Middle frontal gyrus (tissue), 1 donor: ENCODE data around the gene FOXF1.

Source experiments
- DNase-seq: peaks from one replicate; pipeline ENCODE4 v3.0.0-alpha.2; 2015; ENCODE audit warnings: low spot score; ENCODE audit errors: extremely low spot score

The FOXF1 gene

DNA sequence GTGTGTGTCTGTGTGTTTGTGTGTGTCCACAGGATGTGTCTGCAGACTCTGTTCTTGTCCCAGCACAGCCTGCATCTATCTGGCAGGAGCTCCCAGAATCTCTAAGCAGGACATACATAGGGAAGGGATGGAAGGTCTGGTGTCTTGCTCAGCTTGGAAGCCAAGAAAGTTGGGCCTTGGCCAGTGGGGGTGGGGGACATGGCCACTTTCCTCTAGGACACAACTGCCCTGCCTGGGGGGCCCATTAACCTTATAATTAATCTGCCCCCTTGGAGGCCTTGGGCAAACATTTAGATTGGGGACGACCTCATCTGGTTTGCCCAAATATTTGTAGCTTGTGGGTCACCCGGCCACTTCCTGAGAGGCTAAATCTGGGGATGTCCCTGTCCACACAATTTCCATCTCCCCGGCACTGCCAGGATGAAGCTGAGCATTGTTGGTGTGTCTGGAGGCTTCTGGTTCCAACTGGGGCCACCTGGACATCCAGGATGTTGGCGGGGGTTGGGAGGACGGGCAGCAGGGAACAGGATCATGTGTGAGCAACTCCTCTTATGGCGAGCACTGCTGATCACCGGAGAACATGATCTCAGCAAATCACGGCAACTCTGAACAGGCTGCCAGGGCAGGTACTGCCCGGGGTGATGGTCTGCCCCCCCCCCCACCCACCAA is 17.2 kb upstream of the FOXF1 start:
- no peak for DNase-seq

DNA sequence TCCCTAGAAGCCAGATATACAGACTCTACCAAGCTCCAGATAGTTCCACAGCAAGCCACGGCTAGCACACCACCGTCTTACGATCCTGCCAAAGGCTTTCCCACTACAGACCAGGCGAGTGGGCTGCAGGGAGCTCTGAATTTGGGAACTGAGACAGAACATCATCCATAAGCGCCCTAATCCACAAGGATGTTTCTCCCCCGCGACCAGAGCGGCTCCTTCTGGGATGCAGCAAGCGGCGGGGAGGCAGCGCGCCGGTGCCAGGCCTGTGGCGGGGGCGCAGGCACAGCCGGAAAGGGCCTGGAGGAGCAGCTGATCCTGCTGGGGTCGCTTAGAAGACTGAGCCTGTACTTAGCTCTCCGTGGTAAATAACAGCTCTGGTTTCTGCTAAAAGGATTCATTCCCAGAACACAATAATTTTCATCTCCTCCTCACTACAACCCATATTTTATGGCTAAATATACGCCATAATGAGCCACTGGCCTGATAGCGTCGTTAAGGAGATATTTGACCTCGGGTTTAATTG is 16.2 kb upstream of the FOXF1 start:
- DNase-seq = no peak

DNA sequence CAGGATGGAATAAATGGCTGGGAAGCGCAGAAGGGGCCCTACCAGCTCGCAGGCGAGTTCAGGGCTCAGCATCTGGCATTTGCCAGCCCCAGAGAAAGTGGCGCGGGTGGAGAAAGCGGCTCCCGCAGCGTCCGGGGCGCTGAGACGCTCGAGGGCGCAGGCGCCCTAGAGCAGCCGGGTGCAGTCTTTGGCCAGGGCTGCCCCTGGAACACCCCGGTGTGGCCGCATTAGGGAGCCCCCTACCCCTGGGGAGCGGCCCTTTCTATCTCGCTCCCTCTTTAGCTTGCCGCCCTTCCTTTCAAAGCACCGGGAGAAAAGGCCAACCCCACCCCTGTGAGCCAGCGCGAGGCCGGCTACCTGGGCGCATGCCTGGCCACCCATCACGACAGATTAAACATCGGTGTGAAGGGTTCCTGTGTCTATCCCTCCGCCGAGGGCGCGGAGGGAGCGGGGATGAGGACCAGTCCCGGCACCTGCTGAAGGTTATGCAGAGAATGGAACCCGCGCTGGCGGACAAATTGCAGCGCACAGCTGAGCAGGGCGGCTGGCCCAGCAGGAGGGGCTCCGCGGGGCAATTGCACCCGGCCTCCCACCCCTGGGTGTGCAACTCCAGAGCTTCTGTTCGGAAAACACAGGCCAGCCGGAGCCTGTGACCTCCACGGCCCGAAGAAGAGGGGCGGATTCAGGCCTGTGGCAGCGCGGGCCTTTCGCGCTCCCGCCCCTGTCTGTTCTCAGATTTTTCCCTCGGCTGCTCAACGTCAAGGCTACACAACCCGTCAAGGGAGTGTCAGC is 15.6 kb upstream of the FOXF1 start:
- DNase-seq = no peak

DNA sequence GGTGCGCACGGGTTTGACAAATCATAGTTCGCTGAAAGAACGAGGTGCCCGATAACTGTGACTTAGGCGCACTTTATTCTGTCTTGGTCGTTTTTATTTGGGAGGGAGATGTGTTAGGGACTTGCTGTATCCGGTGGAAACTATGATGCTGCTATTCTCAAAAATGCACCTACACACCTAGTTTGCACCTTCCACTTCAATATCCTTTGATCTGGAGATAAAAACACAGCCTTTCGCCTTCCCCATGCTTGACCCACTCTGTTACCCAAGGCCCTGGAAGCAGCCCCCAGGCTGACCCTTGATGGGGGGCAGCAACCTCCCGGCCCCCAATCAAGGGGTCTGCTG is 15.0 kb upstream of the FOXF1 start:
- no peak for DNase-seq

DNA sequence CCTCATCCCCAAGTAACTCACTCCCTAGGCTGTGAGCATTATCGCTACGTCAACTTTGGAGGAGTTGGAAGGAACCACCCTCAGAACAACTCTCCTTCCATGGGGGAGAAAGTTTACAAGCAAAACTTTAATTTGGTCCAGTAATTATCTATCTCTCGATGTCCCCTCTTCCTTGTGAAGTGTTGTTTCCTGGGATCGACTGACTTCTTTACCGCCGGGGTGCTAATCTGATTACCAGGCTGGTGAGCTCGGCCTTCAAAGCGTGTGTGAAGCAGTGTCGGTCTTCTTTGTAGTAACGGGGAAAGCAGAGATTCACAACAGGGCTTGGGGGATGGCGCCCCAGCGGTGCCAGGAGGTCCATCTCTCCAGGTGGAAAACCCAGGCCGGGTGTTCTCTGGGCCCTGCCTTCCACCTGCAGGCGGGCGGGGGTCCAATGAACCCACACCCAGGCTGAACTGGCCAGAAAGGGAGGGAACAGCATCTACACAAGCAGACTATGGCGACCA is 14.5 kb upstream of the FOXF1 start:
- no peak for DNase-seq

DNA sequence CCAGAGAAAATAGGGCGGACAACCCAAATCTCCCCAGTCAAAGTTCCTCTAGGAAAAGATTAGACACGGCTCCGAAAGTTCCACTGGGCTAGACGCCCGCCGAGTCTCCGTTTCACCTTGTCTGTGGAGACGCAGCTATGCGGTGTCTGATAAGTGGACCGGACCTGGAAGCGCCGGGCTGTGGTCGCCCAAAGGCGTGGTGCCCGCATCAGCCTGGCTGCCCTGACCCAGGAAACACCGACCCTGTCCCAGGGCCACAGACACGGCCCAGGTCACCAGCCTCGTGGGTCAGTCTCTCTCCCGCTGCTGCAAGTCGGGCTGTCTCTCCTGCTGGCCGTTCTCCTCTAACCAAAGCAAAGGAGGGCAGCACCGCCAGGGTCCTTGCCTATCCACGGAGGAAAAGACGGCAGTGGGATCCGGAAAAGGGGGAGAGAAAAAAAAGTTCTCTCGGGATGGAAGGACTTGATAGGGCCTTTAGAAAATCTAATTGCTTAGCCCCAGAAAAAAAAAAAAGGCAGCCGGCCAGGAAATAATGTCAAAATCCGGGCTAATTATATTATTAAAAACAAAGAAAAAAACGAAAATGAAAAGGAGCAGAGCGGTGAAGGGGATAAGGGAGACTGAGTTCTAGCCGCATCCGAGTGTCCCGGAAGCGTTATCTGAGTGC is 13.9 kb upstream of the FOXF1 start:
- DNase-seq = no peak

DNA sequence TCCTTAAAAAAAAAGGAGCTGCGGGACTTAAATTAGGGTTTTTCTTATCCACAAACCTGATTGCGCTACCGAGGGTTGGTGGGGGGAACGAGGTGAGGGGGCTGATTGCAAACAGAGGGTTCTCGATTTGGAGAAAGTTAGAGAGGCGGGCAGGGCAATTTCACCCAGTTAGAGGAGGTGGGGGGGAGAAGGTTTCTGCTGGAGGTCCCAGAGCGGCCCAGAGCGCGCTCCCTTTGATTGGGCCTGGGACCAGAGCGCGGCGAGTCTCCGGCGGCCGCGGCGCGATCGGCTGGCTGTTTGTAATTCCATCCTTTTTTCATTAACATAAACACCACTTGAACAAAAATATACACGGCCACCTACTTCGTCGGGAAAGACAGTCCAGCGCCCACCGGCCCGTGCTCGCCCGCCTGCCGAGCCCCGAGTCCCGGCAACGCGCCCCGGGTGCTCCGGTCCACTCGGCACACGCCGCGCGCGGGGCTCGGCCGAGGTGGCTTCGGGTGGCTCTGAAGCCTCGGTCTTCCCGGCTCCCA is 13.3 kb upstream of the FOXF1 start:
- DNase-seq = no peak

DNA sequence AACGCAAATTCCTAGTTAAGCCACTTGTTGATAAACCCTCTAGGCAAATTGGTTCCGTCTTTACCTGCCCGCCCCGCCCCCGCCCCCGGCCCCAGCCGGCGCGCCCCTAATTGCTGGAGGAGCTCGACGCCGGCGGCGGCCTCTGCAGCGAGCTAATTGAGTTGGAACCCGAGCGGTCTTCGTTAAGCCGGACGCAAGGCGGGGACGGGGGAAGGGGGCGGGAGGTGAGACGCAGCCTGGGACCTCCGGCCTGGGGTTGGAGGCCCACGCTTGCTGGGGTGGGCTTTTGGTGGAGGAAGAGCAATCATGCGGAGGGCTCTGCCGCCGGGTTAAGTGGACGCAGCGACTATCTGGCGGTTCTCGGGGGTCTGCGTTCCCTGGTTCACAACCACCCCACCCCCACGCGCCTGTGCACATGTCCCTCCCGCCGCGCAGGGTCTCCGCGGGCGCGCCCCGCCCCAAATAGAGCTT is 12.7 kb upstream of the FOXF1 start:
- DNase-seq = no peak

DNA sequence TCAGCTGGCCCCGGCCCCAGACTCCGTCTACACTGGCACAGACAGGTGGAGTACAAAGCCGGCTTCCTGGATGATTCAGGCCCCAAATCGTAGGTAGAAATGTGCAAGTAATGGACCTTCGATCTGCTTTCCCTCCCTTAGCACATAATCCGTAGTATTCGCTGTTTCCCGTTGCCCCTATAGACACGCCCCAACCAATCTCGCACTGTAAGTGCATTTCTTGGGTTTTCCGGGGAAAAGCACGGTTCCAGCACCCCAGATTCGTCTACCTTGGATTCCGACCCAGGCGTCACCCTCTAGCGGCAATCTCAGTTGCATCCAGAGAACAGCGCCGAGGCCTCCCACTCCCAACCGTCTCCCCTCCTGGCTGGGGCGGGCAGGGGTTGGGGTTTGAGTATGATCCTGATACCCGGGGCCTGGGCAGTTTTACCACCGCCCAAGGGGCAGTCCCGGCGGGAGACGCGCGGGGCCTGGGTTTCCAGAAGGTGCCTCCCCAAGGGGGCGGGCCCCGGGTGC is 12.1 kb upstream of the FOXF1 start:
- no peak for DNase-seq

DNA sequence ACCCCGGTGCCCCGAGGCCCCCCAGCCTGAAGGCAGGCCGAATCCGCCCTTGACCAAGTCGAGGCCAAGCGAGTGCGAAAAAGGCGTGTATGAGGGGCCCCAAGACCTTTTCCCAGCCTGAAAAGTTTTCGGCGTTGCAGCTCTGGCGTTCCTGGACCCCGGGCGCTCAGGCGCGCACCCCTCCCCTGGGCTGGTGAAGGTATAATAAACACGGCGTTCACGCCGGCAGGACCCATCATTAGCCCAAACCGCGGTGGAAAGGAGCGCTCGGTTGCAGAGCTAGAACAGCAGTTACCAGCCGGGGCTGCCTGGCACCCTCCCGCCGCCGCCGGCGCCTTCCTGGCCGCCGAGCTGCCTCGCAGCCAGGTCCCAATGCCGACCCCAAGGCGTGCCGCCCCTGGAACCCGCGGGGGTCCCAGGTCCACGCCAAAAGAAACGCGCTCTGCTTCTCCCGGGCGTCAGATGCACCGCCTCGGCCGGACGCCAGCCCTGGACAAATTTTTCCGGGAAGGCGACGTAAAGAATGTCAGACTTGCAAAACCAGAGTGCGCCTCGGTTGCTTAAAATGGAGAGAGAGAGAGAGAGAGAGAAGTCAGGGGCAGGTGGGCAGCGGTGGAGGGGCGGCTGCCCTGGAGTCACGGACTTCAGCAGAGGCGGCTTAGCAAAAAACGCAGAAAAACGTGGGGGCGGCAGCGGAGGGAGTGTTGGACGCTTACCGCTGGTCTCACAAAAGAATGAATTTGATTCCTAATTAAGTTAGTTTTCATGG is 11.5 kb upstream of the FOXF1 start:
- no peak for DNase-seq

DNA sequence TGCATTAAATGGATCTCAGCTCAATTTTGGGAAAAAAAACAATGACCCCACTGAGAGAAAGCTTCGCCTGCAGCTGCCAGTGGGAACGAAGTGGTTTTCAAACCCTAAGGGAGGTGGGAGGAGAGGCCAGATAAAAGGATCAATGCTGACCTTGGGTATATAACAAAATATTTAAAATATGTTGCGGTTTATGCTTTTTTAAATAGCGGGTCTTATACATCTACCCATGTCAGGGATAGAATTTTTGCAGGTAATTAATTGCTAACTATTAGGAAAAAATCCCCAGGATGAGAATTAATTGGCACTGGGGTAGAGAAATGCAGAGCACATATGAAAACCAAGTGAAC is 10.9 kb upstream of the FOXF1 start:
- DNase-seq = no peak

DNA sequence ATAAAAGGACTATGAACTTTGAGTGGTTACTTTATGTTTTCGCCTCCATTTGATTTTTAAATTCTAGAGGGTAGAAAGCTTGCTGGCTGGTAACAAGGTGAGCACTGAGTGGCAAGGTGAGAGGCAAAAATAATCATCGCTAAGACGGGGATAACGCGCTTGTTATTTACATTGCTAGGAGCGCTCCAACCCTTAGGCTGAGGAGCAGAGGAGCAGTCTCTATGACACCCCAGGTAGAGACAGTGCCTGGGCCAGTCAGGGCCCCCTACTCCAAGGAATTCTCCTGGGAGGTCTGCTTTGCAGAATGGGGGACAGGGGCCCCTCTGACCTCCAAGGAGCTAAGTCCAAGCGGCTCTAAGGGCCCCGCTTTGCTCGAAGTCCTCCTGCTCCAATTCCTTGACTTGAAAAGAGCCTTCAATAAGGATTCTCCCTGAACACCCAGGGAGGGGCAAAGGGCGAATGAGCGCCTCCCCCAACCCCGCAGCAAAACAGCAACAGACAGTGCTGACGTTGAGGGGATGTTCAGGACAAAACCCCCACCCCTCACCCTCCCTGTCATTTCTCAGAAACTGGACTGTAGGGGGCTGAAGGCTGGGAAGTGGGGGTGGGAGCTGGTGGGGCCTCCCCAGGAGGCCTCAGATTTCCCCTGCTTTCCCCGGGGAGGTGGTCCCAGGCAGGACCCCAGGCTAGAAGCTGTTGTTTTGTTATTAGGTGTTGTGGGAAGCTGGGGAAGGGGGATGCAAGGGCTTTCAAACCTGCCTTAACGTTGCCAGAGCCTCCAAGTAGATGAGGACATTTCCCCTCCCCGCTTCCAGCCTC is 10.2 kb upstream of the FOXF1 start:
- DNase-seq = no peak

DNA sequence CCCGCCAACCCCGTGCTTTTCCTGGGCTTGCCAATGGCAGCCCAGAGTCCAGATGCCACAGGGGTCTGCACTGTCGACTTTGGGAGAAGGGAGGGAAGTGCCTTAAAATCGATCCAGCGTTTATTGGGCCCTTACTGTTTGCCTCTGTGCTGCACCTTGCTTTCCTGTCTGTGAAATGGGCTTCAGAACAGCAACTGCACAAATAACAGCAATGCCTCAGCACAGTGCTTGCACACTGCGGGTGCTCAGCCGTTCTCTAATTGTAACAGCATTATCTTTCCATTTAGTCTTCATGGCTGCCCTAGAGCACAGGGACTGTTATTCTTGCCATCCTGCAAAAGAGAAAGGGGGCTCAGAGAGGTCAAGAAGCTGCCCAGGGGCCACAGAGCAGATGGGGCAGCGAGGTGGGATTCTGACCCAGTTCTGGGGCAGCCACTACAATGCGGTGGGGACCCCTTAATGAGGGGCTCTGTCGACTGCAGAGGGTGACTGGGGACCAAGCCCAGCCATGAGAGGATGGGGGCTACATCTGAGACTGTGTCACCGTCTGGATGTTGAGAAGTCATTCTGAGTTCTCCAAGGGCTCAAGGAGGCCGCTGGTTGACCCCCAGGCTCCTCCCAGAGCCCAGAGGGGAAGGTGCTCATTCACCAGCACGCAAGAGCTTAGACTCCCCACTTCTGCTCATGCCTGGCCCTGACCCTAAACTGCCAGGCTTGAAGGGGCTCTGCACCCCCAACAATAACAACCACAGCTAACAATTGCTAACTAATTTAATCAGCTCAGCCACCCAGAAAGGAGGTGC is 9.4 kb upstream of the FOXF1 start:
- no peak for DNase-seq

DNA sequence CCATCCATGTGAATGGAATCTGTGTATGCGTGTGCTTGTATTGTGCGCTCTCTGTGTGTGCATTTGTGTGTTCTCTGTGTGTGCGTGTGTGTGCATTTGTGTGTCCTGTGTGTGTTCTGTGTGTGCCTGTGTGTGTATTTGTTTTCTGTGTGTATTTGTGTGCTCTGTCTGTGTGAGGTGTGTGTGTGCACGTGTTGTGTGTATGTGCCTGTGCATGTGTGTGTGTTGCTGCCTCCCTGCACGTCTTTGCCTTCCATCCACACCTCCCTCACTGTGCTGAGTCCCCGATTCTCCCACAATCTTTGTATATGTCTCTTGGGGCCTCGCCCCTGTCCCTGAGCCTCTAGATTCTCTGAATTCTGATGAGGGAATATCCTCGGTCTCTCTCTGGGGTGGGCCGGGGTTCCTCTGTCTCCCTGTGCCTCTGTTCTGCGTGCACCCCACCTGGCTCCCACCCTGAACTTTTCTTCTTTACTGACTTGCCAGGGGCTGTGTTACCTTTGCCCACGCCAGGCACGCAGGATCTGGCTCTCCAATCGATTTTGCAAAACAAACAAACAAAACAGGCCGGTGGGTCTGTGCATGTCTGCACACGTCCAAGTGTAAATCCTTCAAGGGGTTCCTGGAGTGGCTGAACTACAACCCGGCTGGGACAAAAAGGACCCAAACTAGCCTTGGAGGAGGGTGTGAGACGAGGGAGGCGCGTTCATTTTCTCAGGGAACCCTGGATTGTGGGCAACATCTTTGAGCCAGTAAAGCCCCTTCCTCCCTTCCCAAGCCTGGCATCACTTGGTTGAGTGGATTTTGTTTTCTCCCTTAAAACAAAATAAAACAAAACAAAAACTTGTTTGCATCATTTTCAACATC is 8.1 kb upstream of the FOXF1 start:
- no peak for DNase-seq

DNA sequence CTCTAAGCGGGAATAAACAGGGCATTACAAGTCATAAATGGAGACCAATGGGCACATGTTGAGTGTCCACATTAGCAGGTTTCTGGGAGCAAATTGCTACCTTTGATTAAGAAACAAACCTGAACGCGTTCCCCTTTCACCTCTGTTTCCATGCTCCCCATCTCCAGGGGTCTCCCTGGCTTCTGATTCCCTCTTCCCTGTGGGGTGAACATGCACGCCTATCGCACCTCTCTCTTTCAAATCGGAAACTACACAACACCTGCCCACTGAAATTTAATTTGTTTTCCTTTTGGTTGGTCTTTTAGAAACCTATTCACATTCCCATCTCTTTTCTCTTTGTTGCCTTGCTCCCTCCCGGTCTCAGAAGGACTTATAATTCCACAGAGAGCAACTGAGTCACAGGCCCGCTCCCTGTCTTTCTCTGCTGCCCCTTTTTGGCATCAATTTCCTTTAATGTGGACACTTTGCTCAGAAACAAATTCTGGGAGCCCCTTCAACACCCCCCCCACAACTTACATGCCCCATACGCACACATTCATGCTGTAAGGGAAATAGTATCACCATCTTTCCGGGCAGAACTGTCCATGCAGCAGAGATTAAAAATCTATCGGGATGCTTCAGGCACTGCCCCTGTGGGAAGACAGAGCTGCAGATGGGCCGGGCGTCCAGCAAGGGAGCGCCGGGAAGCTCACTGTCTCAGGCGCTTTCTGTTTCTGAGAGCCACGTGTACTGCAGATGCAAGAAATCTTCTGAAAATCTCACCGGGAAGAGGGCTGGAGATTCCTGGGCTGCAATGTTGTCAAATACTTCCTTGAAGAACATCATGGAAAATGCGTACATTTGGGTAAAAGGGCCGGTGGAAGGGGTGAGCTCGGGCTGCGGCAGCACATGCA is 7.2 kb upstream of the FOXF1 start:
- DNase-seq = no peak

DNA sequence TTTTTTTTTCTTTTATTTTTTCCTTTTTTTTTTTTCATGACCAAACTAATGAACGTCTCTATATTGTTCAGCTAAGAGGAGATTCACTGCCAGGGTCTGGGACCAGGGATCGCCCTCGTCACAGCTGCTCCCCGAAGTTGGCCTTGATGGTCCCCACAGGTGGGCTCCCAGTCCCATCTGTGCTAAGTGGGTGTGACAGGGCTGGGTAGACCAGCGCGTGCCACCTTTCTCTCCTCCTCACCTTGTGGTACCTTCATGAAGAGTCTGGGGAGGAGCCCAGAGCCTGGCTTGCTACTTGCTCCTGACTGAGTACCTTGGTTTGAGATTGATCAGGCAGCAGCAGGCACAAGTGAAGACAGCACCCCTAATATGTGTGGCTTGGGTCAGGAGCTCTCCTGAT is 6.5 kb upstream of the FOXF1 start:
- DNase-seq = no peak
